Right renal cortex interstitium (tissue), 3 donors: Measurements from ENCODE around the gene LAPTM5. TPM values are rescaled to one million over a fixed set of nuclear protein-coding genes. Genes with fewer than 3 reads are reported as not detected.
"Not testable (repeated sequence)": the region's sequence is repeated elsewhere in the genome, so short reads cannot be mapped to it uniquely, and the experiment has no call there.

ENCODE experiments used
- DNase-seq, 3 donors: peaks; one replicate each; pipeline ENCODE4 v3.0.0-alpha.2; 2013; ENCODE audit warnings: low read depth in 3 of 3, low spot score in 2 of 3
- polyA plus RNA-seq, 3 donors: library from polyadenylated mRNA; unstranded; fragments of 120-200 nt; gene quantifications; one replicate each; pipeline ENCODE4 v1.2.1, GENCODE V29; 2013; ENCODE audit not compliant: insufficient read length in 3 of 3

LAPTM5 gene
- polyA plus RNA-seq, 3 donors = 12.8 to 18.4 (median 16.5) TPM

- no peak for DNase-seq
These were observed 54.8 kb downstream of the LAPTM5 start for GRCh38 chr1:30702823-30703222.

GRCh38 chr1:30701258-30701633 lies 56.3 kb downstream of the LAPTM5 start:
- DNase-seq = no peak

GRCh38 chr1:30700528-30701257 lies 56.9 kb downstream of the LAPTM5 start:
- DNase-seq = no peak

DNA sequence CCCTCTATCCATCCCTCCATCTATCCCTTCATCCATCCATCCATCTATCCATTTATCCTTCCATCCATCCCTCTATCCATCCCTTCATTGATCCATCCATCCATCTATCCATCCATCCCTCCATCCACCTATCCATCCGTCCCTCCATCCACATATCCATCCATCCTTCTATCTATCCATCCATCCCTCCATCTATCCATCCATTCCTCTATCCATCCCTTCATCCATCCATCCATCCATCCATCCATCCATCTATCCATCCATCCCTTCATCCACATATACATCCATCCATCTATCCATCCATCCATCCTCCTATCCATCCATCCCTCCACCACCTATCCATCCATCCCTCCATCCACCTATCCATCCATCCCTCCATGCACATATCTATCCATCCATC lies 57.8 kb downstream of the LAPTM5 start:
- DNase-seq = no peak

DNA sequence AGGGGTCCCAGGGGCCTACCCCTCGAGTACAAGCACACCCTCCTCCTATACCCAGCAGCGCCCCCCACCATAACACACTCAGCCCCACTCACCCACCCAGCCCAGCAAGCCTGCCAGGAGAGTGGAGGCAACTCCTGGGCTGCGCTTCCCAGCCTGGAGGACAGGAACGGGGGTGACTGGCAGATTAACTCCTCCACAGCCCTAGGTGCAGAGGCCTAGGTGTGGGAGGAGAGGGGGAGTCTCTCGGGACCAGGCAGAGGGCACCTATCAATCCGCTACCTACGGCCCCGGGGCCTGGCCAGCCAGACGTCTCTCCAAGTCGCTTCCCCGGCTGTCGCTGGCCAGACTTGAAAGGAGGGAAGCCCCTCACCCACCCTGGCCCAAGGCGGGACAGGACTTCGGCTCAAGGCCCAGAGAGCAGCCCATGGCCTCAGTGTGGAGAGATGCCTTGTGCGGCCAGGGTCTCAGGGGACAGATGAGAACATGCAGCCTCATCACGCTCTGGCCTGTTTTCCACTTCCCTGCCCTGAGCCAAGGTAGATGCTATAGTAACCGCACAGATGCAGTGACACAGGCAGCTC lies 59.1 kb downstream of the LAPTM5 start:
- no peak for DNase-seq

GRCh38 chr1:30697571-30698376 lies 59.8 kb downstream of the LAPTM5 start:
- no peak for DNase-seq

DNA sequence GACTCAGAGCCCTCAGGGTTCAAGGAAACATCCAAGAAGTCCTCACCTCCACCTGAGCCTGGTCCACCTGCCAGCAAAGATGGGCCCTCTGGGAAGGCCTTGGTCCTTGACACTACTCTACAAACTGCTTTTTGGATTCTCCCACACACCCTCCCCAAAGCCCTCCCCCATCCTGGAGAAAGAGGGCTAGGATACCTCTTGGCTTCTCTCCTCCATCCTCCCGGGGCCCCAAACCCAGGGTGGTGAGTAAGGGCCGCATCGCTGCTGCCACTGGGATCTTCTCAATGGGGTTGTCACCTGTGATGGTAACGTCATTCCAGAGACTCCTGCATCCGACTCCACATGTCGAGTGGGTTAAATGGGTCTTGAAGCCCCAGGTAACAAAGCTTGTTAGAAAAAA lies 60.7 kb downstream of the LAPTM5 start:
- DNase-seq = no peak

- no peak for DNase-seq
These were observed 62.1 kb downstream of the LAPTM5 start for GRCh38 chr1:30695439-30695841.

DNA sequence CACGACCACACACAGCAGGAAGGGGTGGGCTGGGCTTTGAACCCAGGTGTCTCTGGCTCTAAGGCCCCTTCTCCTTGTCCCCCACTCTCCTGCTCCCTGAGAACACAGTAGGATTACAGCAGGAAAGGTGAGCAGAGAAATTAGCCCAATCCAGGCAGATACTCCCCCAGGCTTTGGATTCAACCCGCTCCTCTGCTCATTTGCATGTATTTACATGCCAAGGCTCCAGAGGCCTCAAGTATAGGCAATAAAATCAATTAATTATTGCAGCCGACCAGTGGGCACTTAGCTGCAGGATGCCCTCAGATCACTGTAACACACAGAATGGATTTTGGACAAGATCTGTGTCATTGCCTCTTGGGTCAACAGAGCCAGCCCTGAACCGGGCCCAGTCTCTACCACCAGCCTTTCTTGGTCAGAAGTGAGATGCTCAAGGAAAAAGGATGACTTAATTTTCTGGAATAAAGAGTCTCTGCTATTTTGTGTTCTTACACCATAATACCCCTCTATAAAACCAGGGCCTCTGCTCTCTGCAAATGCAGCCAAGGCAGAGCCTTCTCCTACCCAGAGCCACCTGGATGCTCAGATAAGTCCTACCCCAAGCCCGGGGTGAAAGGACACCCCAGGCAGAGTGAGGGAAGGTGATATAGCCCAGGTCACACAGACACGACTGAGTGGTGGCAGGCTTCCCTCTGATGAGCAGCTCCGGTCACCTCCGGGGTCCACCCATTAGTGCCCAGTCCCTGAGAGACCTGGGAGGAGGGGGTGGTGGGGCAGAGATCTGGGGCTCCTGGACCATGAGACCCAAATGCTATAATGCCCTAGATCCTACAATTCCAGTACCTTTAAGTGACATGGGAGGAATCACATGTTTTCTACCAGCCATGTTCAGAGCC lies 63.0 kb downstream of the LAPTM5 start:
- no peak for DNase-seq

- no peak for DNase-seq
These were observed 63.8 kb downstream of the LAPTM5 start for GRCh38 chr1:30693822-30694221.

DNA sequence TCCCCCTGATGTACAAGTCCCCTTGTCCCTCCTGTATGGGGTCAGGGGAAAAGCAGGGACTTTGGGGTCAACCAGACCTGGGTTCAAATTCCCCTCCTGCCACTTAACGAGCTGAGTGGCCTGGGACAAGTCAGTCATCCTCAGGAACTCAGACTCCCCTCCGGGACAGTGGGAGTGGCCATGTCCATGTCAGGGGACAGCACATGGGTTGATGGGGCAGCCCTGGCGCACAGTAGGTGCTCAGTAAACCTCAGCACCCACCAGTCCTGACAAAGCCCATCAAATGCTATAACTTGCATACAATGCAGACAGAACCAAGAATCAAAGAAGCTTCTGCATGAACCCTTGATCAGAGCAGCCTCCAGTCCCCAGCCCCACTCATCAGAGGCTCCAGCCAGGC lies 64.2 kb downstream of the LAPTM5 start:
- no peak for DNase-seq

GRCh38 chr1:30692948-30693301 lies 64.6 kb downstream of the LAPTM5 start:
- no peak for DNase-seq

DNA sequence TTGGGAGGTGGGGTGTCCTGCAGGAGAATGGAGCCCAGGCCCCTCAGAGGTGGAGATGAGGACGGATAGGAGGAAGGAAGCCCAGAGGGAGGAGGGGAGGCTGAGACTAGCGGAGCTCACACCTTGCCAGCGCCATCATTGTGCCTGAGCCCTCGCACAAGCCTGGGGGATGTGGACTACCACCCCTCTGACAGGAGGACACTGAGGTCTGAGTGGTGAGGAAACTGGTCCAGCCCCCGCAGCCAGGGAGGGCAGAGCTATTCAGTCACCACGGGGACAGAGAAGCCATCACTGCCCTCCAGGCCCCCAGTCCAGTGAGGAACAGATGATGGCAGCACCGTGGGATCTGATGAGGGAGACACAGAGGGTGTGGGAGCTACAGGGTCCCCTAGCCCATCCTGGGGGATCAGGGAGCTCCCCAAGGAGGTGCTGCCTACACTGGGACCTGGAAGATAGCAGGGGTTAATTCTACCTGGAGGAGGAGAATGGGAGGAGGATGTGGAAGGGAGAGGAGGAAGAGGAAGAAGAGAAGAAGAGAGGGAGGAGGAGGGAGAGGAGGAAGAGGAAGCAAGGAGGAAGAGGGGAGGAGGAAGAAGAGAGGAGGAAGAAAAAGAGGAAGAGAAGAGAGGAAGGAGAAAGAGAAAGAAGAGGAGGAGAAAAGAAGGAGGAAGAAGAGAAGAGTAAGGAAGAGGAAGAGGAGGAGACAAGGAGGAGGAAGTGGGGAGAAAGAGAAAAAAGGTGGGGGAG lies 65.2 kb downstream of the LAPTM5 start:
- no peak for DNase-seq

- DNase-seq = no peak
These were observed 66.1 kb downstream of the LAPTM5 start for GRCh38 chr1:30691480-30691879.

GRCh38 chr1:30689901-30690645 lies 67.5 kb downstream of the LAPTM5 start:
- DNase-seq = no peak

DNA sequence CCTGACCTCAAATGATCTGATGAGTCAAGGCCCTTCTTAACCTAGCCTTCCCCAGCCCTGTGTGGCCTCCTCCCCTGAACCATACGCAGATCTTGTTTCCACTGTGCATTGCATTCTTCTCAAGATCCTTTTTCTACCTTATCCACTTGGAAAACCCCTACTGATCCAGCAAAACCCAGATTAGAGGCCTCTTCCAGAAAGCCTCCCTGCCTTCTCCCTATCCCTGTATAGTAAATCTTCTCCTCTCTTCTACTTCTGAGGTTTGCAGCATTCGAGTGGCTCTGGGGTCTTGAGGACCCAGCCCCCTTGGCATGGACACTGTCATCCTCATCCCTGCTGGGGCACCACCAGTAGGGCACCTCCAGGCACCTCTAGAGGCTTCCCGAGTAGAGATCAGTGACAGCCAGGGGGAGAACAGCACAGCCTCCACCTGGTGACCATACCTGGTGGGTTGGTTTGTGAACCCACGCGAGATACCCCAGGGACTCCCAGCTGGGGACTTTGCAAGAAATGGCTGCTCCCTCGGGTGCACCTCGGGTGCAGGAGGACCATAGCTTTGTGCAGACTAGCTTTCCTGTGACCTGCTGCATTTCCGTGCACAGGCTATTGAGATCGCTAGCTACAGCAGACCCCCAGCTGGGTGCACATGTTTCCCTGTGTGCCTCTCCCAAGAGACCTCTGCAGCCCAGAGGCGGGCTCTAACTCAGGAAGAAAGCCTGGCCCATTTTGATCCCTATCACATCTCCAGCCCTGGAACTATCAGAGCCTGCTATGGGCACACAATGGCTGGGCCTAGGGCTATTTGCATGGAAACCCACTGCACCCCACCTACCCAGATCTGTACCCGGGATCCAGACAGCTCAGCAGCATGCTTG lies 68.4 kb downstream of the LAPTM5 start:
- no peak for DNase-seq

DNA sequence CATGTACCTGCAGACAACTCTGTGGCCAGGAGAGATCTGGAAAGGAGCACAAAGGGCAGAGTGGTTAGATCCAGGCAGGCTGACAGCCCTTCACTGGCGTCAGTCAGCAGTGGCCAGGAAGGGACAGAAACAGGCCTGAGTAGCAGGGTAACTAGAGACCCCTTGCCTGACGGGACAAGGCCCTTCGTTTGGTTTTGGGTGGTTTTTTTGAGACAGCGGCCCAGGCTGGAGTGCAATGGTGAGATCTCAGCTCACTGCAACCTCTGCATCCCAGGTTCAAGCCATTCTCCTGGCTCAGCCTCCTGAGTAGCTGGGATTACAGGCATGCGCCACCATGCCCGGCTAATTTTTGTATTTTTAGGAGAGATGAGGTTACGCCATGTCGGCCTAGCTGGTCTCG lies 69.1 kb downstream of the LAPTM5 start:
- DNase-seq = not testable (repeated sequence)

- DNase-seq = no peak
These were observed 69.7 kb downstream of the LAPTM5 start for GRCh38 chr1:30687886-30688285.
